GM19240 (cell line): Measurements from ENCODE around the gene TM9SF4.
"Not testable (repeated sequence)": the region's sequence is repeated elsewhere in the genome, so short reads cannot be mapped to it uniquely, and the experiment has no call there.

Experiments
- DNase-seq: peaks from one replicate; pipeline ENCODE4 v3.0.0; 2011; ENCODE audit warnings: low spot score; ENCODE audit not compliant: insufficient read length

Gene TM9SF4

GRCh38 chr20:32155017-32155981 is 45.8 kb downstream of the TM9SF4 start:
- DNase-seq: no peak

- DNase-seq: no peak
Measured at GRCh38 chr20:32157611-32158010, 48.1 kb downstream of the TM9SF4 start.

- no peak for DNase-seq
Measured at GRCh38 chr20:32158351-32158750, 48.8 kb downstream of the TM9SF4 start.

- DNase-seq: no peak
Measured at GRCh38 chr20:32158943-32159660, 49.6 kb downstream of the TM9SF4 start.

DNA sequence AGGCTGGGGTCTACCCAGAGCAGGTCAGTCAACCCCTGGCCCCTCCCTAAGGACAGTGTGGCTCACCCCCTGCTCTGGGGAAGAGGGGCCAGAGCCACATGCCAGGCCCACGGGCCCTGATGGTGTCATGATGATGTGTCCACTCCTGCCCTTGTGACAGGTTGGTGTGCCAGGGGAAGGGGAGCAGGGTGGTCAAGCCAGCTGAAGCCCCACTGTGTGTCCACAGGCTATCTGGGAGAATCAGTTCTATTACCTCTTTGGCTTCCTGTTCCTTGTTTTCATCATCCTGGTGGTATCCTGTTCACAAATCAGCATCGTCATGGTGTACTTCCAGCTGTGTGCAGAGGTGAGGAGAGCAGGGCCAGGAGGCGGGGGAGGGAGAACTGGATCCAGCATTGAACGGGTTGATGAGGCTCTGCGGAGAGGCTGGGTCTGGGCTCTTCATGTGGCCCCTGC is 50.3 kb downstream of the TM9SF4 start:
- no peak for DNase-seq

GRCh38 chr20:32160341-32160740 is 50.8 kb downstream of the TM9SF4 start:
- no peak for DNase-seq

GRCh38 chr20:32162351-32162750 is 52.8 kb downstream of the TM9SF4 start:
- DNase-seq: no peak

- DNase-seq: no peak
Measured at GRCh38 chr20:32163951-32164350, 54.4 kb downstream of the TM9SF4 start.

DNA sequence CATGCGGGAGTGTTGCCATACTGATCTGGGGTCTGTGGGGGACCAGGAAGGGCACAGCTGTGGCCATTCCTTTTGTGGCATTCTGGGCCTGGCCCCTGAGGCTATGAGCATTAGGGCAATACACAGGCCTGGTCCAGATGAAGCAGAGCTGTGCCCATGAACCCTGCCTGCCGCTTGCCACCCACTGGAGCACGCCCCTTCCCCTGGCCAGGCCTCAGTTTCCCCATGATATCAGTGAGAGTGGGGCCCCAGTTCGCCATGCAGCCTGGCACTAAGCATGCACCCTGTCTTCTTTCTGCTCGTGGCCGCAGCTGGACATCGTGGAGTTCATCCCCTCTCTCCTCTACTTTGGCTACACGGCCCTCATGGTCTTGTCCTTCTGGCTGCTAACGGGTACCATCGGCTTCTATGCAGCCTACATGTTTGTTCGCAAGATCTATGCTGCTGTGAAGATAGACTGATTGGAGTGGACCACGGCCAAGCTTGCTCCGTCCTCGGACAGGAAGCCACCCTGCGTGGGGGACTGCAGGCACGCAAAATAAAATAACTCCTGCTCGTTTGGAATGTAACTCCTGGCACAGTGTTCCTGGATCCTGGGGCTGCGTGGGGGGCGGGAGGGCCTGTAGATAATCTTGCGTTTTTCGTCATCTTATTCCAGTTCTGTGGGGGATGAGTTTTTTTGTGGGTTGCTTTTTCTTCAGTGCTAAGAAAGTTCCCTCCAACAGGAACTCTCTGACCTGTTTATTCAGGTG is 55.6 kb downstream of the TM9SF4 start:
- DNase-seq: no peak

DNA sequence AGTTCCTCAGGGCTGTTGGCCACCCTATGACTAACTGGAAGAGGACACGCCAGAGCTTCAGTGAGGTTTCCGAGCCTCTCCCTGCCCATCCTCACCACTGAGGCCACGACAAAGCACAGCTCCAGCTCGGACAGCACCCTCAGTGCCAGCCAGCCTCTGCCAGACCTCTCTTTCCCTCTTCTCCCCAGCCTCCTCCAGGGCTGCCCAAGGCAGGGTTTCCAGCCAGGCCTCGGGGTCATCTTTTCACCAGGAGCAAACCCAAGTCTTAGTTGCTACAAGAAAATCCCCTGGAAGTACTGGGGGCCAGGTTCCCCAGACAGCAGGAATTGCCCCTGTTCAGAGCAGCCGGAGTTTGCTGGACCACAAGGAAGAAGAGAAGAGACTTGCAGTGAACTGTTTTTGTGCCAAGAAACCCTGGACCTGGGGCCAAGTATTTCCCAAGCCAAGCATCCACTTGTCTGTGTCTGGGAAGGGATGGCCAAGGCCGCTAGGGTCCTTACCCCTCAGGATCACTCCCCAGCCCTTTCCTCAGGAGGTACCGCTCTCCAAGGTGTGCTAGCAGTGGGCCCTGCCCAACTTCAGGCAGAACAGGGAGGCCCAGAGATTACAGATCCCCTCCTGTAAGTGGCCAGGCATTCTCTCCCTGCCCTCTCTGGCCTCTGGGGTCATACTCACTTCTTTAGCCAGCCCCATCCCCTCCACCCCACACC is 56.5 kb downstream of the TM9SF4 start:
- DNase-seq: no peak

DNA sequence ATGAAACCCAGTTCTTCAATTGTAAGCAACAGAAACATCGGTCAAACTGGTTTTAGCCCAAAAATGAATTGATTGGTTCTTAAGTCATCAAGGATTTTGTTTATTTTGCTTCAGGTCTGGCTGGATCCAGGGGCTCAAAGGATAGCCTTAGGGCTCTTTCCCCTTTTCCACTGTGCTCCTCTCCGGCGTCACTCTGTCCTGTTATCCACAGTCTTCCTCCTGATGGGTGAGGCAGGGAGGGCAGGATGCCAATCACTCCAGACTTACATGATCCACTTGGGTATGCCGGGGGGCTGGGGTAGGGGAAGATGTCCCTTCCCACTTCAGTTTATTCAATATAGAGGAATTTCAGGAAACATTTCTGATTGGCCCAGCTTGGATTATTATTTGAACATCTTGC is 58.0 kb downstream of the TM9SF4 start:
- no peak for DNase-seq

DNA sequence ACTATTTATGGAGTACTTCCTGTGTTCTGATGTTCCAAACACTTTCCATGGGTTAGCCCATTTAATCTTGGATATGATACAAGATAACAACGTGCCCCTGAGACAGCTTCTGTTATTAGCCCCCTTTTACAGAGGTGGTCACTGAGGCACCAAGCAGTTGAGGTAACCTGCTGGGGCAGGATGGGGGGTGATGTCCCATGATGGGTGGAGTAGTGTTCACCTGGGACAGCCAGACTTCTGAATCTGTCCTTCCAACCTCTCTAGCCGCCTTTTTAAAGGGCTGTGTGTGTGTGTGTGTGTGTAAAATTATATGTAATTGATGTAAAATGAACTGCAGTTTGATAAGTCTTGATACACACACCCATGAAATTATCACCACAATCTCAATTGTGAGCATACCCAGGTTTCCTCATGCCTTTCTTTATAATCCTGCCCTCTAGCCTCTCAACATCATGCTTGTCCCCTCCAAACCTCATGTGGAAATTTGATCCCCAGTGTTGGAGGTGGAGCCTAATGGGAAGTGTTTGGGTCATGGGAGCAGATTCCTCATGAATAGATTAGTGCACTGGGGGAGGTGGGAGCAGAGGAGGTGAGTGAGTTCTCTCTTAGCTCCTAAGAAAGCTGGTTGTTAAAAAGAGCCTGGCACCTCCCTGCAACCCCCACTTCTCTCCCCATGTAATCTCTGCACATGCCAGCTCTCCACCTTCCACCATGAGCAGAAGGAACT is 58.8 kb downstream of the TM9SF4 start:
- DNase-seq: no peak

DNA sequence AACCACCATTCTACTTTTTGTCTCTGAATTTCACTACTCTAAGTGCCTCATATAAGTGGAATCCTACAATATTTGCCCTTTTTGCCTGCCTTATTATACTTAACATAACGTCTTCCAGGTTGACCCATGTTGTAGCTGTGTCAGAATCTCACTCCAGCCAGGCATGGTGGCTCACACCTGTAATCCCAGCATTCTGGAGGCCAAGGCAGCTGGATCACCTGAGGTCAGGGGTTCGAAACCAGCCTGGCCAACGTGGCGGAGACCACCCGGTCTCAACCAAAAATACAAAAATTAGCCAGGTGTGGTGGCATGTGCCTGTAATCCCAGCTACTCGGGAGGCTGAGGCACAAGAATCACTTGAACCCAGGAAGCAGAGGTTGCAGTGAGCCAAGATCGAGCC is 68.2 kb downstream of the TM9SF4 start:
- DNase-seq: not testable (repeated sequence)

GRCh38 chr20:32179515-32179914 is 70.0 kb downstream of the TM9SF4 start:
- DNase-seq: no peak

- no peak for DNase-seq
Measured at GRCh38 chr20:32179934-32180333, 70.4 kb downstream of the TM9SF4 start.

GRCh38 chr20:32181606-32182005 is 72.1 kb downstream of the TM9SF4 start:
- no peak for DNase-seq

DNA sequence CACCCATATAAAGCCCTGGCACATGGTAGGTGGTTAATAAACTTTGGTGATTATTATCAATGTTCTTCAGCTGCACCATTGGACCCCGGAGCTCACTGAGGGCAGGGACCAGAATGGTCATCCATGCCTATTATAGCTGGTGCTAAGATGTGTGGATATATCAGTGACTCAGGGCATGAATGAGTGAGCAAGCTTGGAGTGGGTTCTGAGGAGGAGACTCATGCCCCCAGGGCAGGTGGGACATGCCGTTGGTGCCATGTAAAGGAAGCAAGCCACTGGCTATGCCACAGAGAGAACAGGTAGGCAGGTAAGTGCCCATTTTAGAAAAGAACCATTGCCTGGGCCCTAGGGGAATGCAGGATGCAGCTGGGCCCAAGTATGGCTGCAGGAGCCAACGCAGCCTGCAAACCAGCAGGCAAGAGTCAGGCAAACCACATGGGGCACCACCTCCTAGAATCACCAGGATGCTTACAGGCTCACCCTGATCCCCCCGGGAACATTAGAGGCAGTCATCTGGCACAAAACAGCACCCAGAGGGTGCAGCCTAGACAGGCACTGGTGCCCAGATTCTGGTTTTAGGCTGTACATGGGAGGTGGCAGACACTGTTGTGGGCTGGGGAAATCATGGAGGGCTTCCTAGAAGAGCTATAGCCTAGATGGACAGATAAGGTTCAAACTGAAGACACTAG is 74.6 kb downstream of the TM9SF4 start:
- DNase-seq: no peak

GRCh38 chr20:32184961-32185603 is 75.6 kb downstream of the TM9SF4 start:
- no peak for DNase-seq

- DNase-seq: no peak
Measured at GRCh38 chr20:32186506-32186905, 77.0 kb downstream of the TM9SF4 start.
